Stimulated activated CD4-positive, alpha-beta T cell treated with anti-CD3 and anti-CD28 coated beads, Interleukin-1b, Interleukin-23, amount 100 ng/mL, for 48 hours (primary cell): ENCODE measurements around the gene GARNL3.

Experiments
- DNase-seq: peaks from one replicate; pipeline ENCODE4 v3.0.0-alpha.2; 2020

The GARNL3 gene

GRCh38 chr9:127411122-127411521 is 146.5 kb downstream of the GARNL3 start:
- no peak for DNase-seq

GRCh38 chr9:127415141-127415540 is 150.6 kb downstream of the GARNL3 start:
- no peak for DNase-seq

GRCh38 chr9:127415657-127416056 is 151.1 kb downstream of the GARNL3 start:
- DNase-seq: no peak

GRCh38 chr9:127417131-127418036 is 152.8 kb downstream of the GARNL3 start:
- DNase-seq: no peak

GRCh38 chr9:127418037-127418471 is 153.5 kb downstream of the GARNL3 start:
- DNase-seq: peak; percentile 51

GRCh38 chr9:127419348-127419747 is 154.8 kb downstream of the GARNL3 start:
- DNase-seq: no peak

- DNase-seq: no peak
These were observed 156.5 kb downstream of the GARNL3 start for GRCh38 chr9:127421057-127421456.

- no peak for DNase-seq
These were observed 157.7 kb downstream of the GARNL3 start for GRCh38 chr9:127422133-127422782.

GRCh38 chr9:127422787-127423186 is 158.2 kb downstream of the GARNL3 start:
- no peak for DNase-seq

- DNase-seq: no peak
These were observed 158.9 kb downstream of the GARNL3 start for GRCh38 chr9:127423476-127423933.

- DNase-seq: peak; percentile 93
These were observed 159.5 kb downstream of the GARNL3 start, which contains the start of gene ZNF79 for GRCh38 chr9:127423934-127424675. Gene ZNF79, plus strand, starts transcription at chr9:127424382. Its CDS starts 406 bp downstream, at chr9:127424788.

GRCh38 chr9:127424676-127424999 is 160.1 kb downstream of the GARNL3 start:
- no peak for DNase-seq

- peak; percentile 70 for DNase-seq
These were observed 162.2 kb downstream of the GARNL3 start for GRCh38 chr9:127426756-127427155.

- DNase-seq: no peak
These were observed 163.8 kb downstream of the GARNL3 start for GRCh38 chr9:127428348-127428747.

- DNase-seq: no peak
These were observed 165.8 kb downstream of the GARNL3 start for GRCh38 chr9:127430415-127430814.

GRCh38 chr9:127437497-127438264 is 173.1 kb downstream of the GARNL3 start:
- no peak for DNase-seq

- no peak for DNase-seq
These were observed 173.8 kb downstream of the GARNL3 start for GRCh38 chr9:127438394-127438793.
